HG03575 (cell line): Measurements from ENCODE around the gene CCDC126.
A peak's percentile ranks its signal among the peaks of the same experiment; 100 is the strongest.
"Not testable (repeated sequence)": the region's sequence is repeated elsewhere in the genome, so short reads cannot be mapped to it uniquely, and the experiment has no call there.

Source experiments
- ATAC-seq: cut with Tn5 transposase; IDR thresholded peaks from one replicate; pipeline ENCODE4 v1.9.1; 2021; ENCODE audit not compliant: unreplicated experiment, insufficient number of reproducible peaks, low FRiP score; ENCODE audit errors: extremely low read depth

CCDC126 gene, protein sequence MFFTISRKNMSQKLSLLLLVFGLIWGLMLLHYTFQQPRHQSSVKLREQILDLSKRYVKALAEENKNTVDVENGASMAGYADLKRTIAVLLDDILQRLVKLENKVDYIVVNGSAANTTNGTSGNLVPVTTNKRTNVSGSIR

DNA sequence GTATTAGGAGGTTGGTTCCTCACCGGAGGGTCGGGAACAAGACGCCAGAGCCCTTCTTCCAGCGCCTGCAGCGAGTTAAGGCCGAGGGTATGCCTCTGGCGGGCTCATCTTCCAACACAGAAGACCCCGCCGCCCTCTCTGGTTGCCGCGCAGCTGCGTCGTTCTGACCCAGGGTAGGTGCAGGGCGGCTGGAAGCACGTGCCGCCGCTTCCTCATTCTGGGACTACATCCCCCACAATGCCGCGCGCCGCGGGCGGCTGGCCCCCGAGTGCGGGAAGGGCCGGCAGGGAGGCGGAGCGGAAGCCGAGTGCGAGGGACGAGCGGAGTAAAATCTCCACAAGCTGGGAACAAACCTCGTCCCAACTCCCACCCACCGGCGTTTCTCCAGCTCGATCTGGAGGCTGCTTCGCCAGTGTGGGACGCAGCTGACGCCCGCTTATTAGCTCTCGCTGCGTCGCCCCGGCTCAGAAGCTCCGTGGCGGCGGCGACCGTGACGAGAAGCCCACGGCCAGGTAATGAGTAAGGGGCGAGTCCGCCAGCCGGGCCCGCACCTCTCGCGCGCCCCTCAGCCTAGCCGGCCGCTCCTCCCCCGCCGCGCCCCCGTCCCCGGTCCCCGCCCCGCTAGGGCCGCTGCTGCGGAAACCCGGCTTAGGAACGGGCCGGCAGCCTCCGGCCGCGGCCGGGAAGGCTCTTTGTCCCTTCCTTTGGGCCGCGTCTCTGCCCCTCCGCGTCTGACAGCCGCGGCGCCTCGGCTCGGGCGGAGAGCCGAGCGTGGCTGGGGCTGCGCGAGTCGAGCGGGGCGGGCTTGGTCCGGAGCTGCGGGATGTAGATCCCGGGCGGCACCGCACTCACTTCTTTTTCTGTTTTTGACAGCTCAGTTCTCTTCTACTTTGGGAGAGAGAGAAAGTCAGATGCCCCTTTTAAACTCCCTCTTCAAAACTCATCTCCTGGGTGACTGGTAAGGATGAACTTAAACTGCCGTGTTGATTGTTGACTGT lies at the start of gene CCDC126:
CCDC126 (plus strand) TSS at position 289 of the 998 bp plus-strand sequence. CDS start 13,934 bp downstream, outside the sequence.
- peak; percentile 27 for ATAC-seq

DNA sequence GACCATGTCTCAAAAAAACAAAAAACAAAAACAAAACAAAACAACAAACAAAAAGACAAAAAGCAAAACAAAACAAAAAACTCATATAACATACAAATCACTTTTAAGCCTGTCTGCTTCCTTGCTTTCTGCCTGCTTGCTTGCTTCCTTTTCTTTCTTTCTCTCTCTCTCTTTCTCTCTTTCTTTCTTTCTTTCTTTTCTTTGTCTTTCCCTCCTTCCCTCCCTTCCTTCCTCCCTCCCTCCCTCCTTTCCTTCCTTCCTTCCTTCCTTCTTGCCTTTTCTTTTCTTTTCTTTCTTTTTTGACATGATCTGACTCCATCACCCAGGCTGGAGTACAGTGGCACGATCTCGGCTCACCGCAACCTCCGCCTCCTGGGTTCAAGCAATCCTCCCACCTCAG lies 49.5 kb upstream of the CCDC126 start:
- no peak for ATAC-seq

GRCh38 chr7:23558303-23558702 lies 38.9 kb upstream of the CCDC126 start:
- ATAC-seq, result no peak

- no peak for ATAC-seq
These were observed 26.5 kb upstream of the CCDC126 start for GRCh38 chr7:23570592-23571200.

DNA sequence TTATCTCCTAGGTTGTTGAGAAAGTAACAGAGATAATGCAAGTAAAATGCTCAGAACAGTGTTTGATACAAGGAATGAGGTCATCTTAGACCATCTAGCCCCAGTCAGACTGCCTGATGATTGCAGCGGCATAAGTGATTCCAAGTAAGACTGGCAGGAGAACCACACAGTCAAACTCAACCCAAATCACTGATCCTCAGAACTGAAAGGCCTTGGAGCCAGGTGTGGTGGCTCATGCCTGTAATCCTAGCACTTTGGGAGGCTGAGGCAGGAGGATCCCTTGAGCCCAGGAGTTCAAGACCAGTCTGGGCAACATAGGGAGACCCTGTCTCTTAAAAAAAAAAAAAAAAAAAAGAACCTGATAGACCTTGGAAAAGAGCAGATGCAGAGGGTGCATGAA lies 15.2 kb upstream of the CCDC126 start:
- ATAC-seq, result not testable (repeated sequence)

DNA sequence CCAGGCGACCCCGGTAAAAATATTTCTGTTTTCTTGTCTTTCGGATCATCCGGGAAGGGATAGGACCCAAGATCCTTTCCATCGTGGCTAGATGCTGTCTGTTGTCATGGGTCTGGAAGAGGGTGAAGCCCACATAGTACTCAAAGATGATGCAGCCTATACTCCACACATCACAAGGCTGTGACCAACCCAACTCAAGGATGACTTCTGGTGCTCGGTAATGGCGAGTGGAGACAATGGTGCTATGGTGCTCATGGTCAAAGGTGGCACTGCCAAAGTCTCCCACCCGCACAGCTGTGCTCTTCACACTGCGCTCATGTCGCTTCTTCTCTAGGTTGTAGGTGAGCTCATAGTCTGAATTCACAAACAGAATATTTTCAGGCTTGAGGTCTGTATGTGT lies 11.9 kb upstream of the CCDC126 start:
- ATAC-seq, result not testable (repeated sequence)

GRCh38 chr7:23586159-23586558 lies 11.0 kb upstream of the CCDC126 start:
- ATAC-seq, result no peak

DNA sequence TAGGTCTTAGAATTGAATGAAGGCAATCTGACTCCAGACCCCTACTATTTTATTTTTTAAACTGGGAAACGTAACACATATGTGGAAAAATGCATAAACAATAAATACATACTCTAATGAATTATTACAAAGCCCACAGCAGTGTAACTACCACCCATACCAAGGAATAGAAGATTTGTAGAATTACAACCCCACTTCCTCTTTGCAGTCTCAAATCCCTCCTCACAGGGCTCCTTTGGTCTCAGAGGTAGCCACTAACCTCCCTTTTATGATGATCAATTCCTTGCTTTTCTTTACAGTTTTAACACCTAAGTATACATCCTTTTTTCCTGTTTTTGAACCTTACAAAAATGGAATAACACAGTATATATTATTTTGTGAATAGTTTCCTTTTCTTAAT lies 6.7 kb upstream of the CCDC126 start:
- no peak for ATAC-seq

DNA sequence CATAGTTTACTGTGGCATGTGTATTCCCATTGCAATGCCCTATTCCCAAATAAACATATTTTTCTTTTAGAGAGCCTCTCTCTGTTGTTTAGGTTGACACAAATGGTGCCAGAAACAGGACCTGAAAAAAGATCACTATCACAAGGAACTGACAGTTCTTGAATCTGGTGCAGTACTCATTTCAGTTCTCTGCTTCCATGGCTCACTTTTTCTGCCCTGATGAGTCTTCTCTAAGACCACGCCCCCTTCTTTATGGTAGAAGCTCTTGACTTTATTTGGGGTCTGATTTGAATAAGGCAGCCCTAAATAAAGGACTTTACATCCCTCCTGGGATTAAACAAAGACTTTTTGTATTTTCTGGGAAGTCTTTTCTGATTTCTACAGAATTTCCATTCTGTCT lies 3.5 kb upstream of the CCDC126 start:
- no peak for ATAC-seq

DNA sequence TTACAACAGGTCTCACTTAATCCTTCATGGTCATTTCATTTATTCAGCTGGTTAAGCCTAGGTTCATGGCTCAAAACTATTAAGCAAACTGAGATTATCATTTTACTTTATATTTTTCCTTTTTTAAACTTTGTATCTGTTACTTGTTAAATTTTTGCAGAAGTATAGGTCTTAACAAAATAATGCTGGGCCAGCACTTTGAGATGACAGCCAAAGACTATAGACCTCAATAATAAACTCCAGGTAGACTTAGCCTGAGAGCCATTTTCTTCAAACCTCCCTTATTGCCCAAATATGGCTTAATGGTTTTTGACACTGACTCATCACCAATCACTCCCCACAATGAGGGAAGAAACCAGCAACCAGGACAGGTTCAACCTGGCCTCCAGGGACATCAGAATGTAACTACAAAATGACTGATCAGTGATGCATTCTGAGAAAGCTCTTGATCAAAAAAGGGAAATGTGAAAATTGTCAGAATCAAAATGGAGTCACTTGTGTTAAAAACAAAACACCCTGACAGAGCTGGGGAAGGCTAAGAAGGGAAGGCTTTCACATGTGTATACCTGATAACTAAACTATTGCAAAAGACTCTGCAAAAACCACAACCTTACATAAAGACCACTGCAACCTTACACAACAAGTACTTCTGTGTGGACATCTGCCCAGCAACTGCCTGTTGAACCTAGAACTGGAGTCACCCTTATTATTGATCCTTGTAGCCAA lies 2.1 kb upstream of the CCDC126 start:
- peak; percentile 72 for ATAC-seq

- ATAC-seq, result no peak
These were observed 1.1 kb downstream of the CCDC126 start for GRCh38 chr7:23598296-23598695.

- ATAC-seq, result no peak
These were observed 3.1 kb downstream of the CCDC126 start for GRCh38 chr7:23600236-23600635.

DNA sequence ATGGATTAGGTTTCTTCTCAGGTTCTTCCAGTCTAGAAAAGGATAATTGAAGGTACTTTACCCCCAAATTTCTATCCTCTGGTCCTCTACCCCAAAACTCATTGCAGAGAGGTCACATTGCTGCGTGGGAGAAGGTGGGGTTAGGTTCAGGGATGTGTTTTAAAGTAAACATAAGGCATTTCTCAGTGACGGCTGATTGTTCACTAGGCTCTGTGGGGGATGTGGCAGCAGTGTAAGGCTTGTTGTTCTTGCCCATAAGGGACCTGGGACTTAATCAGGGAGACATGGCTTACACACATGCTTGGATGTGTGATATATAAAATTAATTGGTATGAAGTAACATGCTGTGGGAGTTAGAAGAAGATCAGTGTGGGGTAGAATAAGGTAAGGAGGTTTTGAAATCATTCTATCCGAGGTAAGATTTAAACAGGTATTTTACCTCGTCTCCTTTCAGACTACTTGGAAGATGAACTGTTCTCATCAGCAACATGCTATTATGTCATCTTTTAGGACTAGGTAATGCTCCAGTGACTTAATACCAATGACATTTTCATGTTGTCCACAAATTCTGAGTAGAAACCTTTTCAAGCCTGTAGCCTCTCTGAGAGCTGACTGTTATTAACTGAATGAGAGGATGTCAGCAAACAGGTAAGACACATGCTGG lies 6.6 kb downstream of the CCDC126 start:
- no peak for ATAC-seq

- no peak for ATAC-seq
These were observed 7.1 kb downstream of the CCDC126 start for GRCh38 chr7:23604296-23604640.

- ATAC-seq, result no peak
These were observed 9.9 kb downstream of the CCDC126 start for GRCh38 chr7:23607130-23607529.

DNA sequence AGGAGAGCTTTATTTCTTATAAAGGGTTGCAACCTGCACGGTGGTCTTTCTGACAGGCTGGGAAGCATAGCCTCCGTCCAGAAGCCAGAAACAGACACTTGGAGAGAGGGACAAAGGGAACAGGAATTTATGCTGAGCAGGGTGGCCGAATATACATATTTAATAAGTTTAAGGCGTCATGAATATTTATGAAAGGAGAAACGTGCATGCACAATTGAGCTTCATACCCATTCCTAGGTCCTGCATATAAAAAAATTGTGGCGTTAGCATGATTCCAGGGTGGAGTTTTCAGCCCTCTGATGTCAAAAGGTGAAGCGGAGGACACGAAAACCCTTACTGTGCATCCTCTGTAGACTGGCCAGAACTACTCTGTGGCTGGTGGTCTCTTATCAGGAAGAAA lies 10.7 kb downstream of the CCDC126 start:
- no peak for ATAC-seq

- ATAC-seq, result no peak
These were observed 18.1 kb downstream of the CCDC126 start for GRCh38 chr7:23615331-23615730.

DNA sequence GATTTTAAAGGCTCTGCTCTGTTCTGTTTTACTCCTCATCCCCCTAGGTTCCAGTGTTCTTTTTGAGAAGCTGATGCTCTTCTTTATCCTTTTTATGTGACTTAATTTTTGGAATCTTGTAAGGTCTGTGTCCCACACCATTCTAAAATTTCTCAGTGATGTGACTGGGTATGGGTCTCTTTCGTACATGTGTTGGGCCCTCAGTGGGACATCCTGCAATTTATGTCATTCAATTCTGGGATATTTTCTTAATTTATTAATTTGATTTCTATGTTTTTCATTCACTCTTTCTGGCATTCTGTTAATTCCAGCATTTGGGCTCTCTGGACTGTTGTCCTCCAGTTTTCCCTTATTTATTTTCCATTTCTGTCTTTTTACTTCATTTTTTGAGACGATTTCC lies 19.4 kb downstream of the CCDC126 start:
- ATAC-seq, result no peak

DNA sequence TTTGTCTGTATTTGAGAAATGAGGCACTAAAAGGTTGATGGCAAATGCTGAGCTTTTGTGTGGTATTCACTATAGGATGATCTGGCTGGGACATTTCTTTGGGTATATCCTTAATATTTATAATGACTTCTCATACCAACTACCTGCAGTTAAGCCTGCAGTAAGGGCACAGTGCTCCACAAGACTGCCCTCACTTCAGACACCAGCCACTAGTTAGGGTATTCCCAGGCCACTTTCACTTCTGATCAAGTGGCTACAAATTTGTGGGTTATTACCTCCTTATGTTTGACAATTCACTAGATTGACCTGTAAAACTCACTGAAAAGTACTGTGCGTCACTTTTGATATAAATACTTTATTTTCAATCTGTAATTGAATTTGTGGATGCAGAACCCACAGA lies 20.3 kb downstream of the CCDC126 start:
- ATAC-seq, result no peak
